Ishikawa (cell line): ENCODE results near the gene NDUFA7.

Experiments
- EP300 ChIP-seq: IDR thresholded peaks from 2 replicates; pipeline ENCODE4 v1.6.1; 2012; ENCODE audit warnings: borderline replicate concordance
- FOXM1 ChIP-seq: IDR thresholded peaks from 2 replicates; pipeline ENCODE4 v1.6.1; 2012; ENCODE audit warnings: low read depth, borderline replicate concordance
- MAX ChIP-seq: IDR thresholded peaks from 2 replicates; pipeline ENCODE4 v1.6.1; 2012
- NFIC ChIP-seq: IDR thresholded peaks from 2 replicates; pipeline ENCODE4 v1.6.1; 2012
- RAD21 ChIP-seq: IDR thresholded peaks from 2 replicates; pipeline ENCODE4 v1.6.1; 2012; ENCODE audit warnings: low read depth
- TCF12 ChIP-seq: IDR thresholded peaks from 2 replicates; pipeline ENCODE4 v1.6.1; 2012; ENCODE audit warnings: low read depth
- TEAD4 ChIP-seq: IDR thresholded peaks from 2 replicates; pipeline ENCODE4 v1.6.1; 2012
- USF1 ChIP-seq: IDR thresholded peaks from 2 replicates; pipeline ENCODE4 v1.6.1; 2012
- YY1 ChIP-seq: IDR thresholded peaks from 2 replicates; pipeline ENCODE4 v1.6.1; 2012; ENCODE audit warnings: low read depth

GRCh38 chr19:8319807-8320520 is 1.2 kb downstream of the NDUFA7 start:
- TF ChIP-seq EP300 (no peak), FOXM1 (no peak), TCF12 (no peak), MAX (no peak), RAD21 (no peak), YY1 (no peak), NFIC (no peak), USF1 (no peak), TEAD4 (no peak)
